Coronary artery (tissue), 2 donors: ENCODE results near the gene EVC2.

ENCODE experiments used
- DNase-seq: peaks from one replicate; pipeline ENCODE4 v3.0.0-alpha.2; 2017; ENCODE audit warnings: low spot score
- H3K27ac ChIP-seq, 2 donors: fragments of 200-600 bp; sonication (generic); one replicate each; pipeline ENCODE4 v1.5.1; 2016 to 2019
- H3K4me3 ChIP-seq: fragments of 200-600 bp; sonication (generic); 2 replicates; pipeline ENCODE4 v1.5.1; 2016; ENCODE audit warnings: mild to moderate bottlenecking, moderate library complexity
- CTCF ChIP-seq: fragments of 200-600 bp; sonication (generic); IDR thresholded peaks from one replicate; pipeline ENCODE4 v1.5.1; 2019; ENCODE audit warnings: antibody characterized with exemption

EVC2 gene

GRCh38 chr4:5742968-5743367 lies 34.6 kb upstream of the EVC2 start:
- no peak for TF ChIP-seq CTCF
- Histone ChIP-seq H3K27ac (no peak overlapping the region), H3K4me3 (no peak overlapping the region)
- peak; percentile 22 for DNase-seq

DNA sequence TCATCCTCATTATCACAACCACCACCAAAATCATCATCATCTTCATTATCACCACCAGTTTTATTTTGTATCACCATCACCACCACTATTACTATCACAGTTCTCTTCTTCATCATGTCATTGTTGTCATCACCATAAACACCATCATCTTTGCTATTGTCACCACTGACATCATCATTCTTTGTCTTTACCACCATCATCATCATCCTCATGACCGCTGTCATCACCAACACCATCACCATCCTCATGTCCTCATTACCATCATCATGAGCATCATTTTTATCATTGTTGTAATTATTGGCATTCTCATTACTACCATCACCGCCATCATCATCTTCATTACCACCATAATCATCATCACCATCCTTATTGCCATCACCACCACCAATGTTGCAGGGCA lies 34.0 kb upstream of the EVC2 start:
- DNase-seq: no peak
- no peak overlapping the region for H3K27ac ChIP-seq
- no peak for TF ChIP-seq CTCF
- H3K4me3 ChIP-seq: no peak overlapping the region

DNA sequence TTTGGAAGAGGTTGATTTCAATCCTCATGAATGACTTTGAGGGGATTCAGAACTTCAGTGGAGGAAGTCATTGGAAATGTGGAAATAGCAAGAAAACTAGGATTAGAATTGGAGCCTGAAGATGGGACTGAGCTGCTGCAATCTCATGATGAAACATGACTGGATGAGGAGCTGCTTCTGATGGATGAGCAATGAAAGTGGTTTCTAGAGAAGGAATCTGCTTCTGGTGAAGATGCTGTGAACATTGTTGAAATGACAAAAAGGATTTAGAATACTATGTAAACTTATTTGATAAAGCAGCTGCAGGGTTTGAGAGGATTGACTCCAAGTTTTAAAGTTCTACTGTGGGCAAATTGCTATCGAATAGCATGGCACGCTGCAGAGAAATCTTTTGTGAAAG lies 29.7 kb upstream of the EVC2 start:
- no peak for TF ChIP-seq CTCF

GRCh38 chr4:5735463-5735862 lies 27.1 kb upstream of the EVC2 start:
- TF ChIP-seq CTCF: no peak
- Histone ChIP-seq H3K27ac (no peak overlapping the region), H3K4me3 (no peak overlapping the region)
- no peak for DNase-seq

More for the DNA sequence above, 29.7 kb upstream of the EVC2 start:
- no peak for DNase-seq
- no peak overlapping the region for H3K4me3 ChIP-seq
- no peak overlapping the region for H3K27ac ChIP-seq

- no peak overlapping the region for H3K4me3 ChIP-seq
- DNase-seq: no peak
- H3K27ac ChIP-seq: no peak overlapping the region
- no peak for TF ChIP-seq CTCF
Observed at GRCh38 chr4:5734853-5735252, 26.5 kb upstream of the EVC2 start.

DNA sequence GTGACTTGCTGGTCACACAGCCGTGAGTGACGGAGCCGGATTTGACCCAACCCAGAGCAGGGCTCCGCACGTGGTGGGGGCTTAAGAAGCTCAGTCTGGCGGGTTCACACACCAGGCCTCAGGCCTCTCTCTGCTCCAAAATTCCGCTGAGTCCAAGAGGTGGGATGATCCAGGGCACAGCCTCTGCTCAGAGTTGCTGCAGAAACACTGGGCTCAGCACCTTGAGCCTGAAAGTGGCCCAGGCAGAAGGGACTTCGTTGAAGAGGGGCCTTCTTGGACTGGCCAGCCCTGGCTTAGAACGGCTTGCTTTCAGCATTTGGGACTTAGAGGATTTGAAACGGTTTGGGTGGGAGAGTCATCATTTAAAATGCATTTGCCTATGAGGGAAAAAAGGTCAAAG lies 23.8 kb upstream of the EVC2 start:
- TF ChIP-seq CTCF: no peak
- Histone ChIP-seq H3K27ac (no peak overlapping the region), H3K4me3 (no peak overlapping the region)
- DNase-seq: no peak

- no peak for TF ChIP-seq CTCF
- DNase-seq: no peak
- H3K27ac ChIP-seq: no peak overlapping the region
- no peak overlapping the region for H3K4me3 ChIP-seq
Observed at GRCh38 chr4:5730993-5731990, 22.9 kb upstream of the EVC2 start.
